ENCODE results near the gene GPX3.

GRCh38 chr5:151034422-151035379, 14.3 kb downstream of the GPX3 start:
- no peak for TF ChIP-seq MAFK (conservative IDR thresholded peaks at IDR 0.05 in 1 of 2, IDR thresholded peaks at IDR 0.05 in 1 of 2; ENCODE audit: low read length in 2 of 2)
- no peak for TF ChIP-seq NR2F1 (CRISPR knock-in tag; IDR thresholded peaks at IDR 0.05)
- TF ChIP-seq SIN3A (IDR thresholded peaks at IDR 0.05; ENCODE audit: borderline replicate concordance, low read depth, low read length): no peak
- no peak for TF ChIP-seq PRDM10 (CRISPR knock-in tag; IDR thresholded peaks at IDR 0.05; ENCODE audit: low read depth)
- TF ChIP-seq CTCF (CRISPR knock-in tag; IDR thresholded peaks at IDR 0.05): no peak
- no peak for TF ChIP-seq RBAK (CRISPR knock-in tag; IDR thresholded peaks at IDR 0.05)
